K562 (cell line): Measurements from ENCODE around the gene HPS4. TPM values are rescaled to one million over a fixed set of nuclear protein-coding genes. Genes with fewer than 3 reads are reported as not detected.

ENCODE experiments used
- ARID1B ChIP-seq: fragments of 450-650 bp; IDR thresholded peaks from 2 replicates; pipeline ENCODE4 v1.6.1; 2016; ENCODE audit warnings: antibody characterized with exemption, mild to moderate bottlenecking, inconsistent platforms
- CSDE1 ChIP-seq, 2 experiments: fragments of 450-650 bp; IDR thresholded peaks; 2 replicates each; pipeline ENCODE4 v1.6.1; 2016; ENCODE audit warnings: mild to moderate bottlenecking in 1 of 2
- CTCF ChIP-seq, 3 experiments: IDR thresholded peaks in 2 of 3; conservative IDR thresholded peaks in 1 of 3; 2 replicates each; pipeline ENCODE4 v1.5.1; 2011 to 2012; ENCODE audit warnings: low read length in 3 of 3, mild to moderate bottlenecking in 3 of 3, control low read depth in 2 of 3, improper control_type of control experiment in 1 of 3, inconsistent platforms in 1 of 3, low read depth in 1 of 3, mixed read lengths in 1 of 3, moderate library complexity in 1 of 3; ENCODE audit not compliant: insufficient read depth in 2 of 3
- DNMT1 ChIP-seq: fragments of 450-650 bp; IDR thresholded peaks from 2 replicates; pipeline ENCODE4 v1.6.1; 2016; ENCODE audit warnings: antibody characterized with exemption, mild to moderate bottlenecking
- EP300 ChIP-seq: IDR thresholded peaks from 2 replicates; pipeline ENCODE4 v1.6.1; 2012; ENCODE audit warnings: low read length, improper control_type of control experiment
- ERF ChIP-seq: fragments of 450-650 bp; formaldehyde crosslinking; IDR thresholded peaks from 2 replicates; pipeline ENCODE4 v1.4.0; 2020; ENCODE audit warnings: mild to moderate bottlenecking, mixed read lengths
- ETS1 ChIP-seq: conservative IDR thresholded peaks from 2 replicates; pipeline ENCODE4 v1.6.1; 2011; ENCODE audit warnings: low read depth, mild to moderate bottlenecking, low read length; ENCODE audit not compliant: control insufficient read depth
- GTF2F1 ChIP-seq: IDR thresholded peaks from 2 replicates; pipeline ENCODE4 v1.6.1; 2011; ENCODE audit warnings: low read depth, low read length, improper control_type of control experiment
- HNRNPL ChIP-seq: fragments of 200-400 bp; formaldehyde crosslinking; IDR thresholded peaks from 2 replicates; pipeline ENCODE4 v1.6.1; 2017; ENCODE audit warnings: low read depth, mild to moderate bottlenecking, low read length
- MAZ ChIP-seq, 2 experiments: fragments of 450-650 bp in 1 of 2; sonication (generic) in 1 of 2; formaldehyde crosslinking; IDR thresholded peaks in 1 of 2; conservative IDR thresholded peaks in 1 of 2; 2 replicates each; pipeline versions ENCODE4 v1.4.0 to v1.5.0; 2020; ENCODE audit warnings: mild to moderate bottlenecking in 1 of 2, missing genetic modification reagents in 1 of 2
- MTF1 ChIP-seq: fragments of 250-450 bp; sonication (Bioruptor Pico); IDR thresholded peaks from 2 replicates; pipeline ENCODE4 v1.9.0; 2021; ENCODE audit warnings: moderate library complexity, mild to moderate bottlenecking, inconsistent platforms, borderline replicate concordance
- NCOR1 ChIP-seq: fragments of 450-650 bp; IDR thresholded peaks from 2 replicates; pipeline ENCODE4 v1.6.1; 2016; ENCODE audit warnings: mild to moderate bottlenecking, moderate library complexity
- NFRKB ChIP-seq: fragments of 450-650 bp; IDR thresholded peaks from 2 replicates; pipeline ENCODE4 v1.6.1; 2016; ENCODE audit warnings: low read depth
- NR2C2 ChIP-seq, 2 experiments: fragments of 200-800 bp in 1 of 2; sonication (Bioruptor generic) in 1 of 2; sonication (generic) in 1 of 2; formaldehyde crosslinking in 1 of 2; IDR thresholded peaks; 2 replicates each; pipeline versions ENCODE4 v1.6.1 to v1.8.0; 2016 to 2022; ENCODE audit warnings: mild to moderate bottlenecking in 1 of 2, missing compliant biosample characterization in 1 of 2, missing genetic modification characterization in 1 of 2, missing genetic modification reagents in 1 of 2
- PML ChIP-seq: IDR thresholded peaks from 2 replicates; pipeline ENCODE4 v1.6.1; 2012; ENCODE audit warnings: low read length, inconsistent platforms
- SRSF7 ChIP-seq: fragments of 200-400 bp; formaldehyde crosslinking; optimal IDR thresholded peaks from 2 replicates; pipeline ENCODE3; 2017; ENCODE audit warnings: mild to moderate bottlenecking, low read depth, low read length
- ZBTB49 ChIP-seq: sonication (generic); formaldehyde crosslinking; IDR thresholded peaks from 2 replicates; pipeline ENCODE4 v1.8.0; 2022; ENCODE audit warnings: missing genetic modification reagents, mild to moderate bottlenecking, borderline replicate concordance
- ZC3H8 ChIP-seq: fragments of 450-650 bp; IDR thresholded peaks from 2 replicates; pipeline ENCODE4 v1.6.1; 2017
- ZNF217 ChIP-seq: sonication (generic); formaldehyde crosslinking; IDR thresholded peaks from 2 replicates; pipeline ENCODE4 v1.8.0; 2022; ENCODE audit warnings: mild to moderate bottlenecking, missing genetic modification reagents
- ZNF449 ChIP-seq: fragments of 250-450 bp; sonication (Bioruptor Pico); IDR thresholded peaks from 2 replicates; pipeline ENCODE4 v1.8.0; 2022; ENCODE audit warnings: moderate library complexity, mild to moderate bottlenecking, inconsistent platforms
- polyA plus RNA-seq, 8 experiments: library from polyadenylated mRNA; depleted of rRNA in 4 of 8; stranded (reverse) in 5 of 8; unstranded in 3 of 8; fragments of >200 nt; fragmentation: Nextera tagmentation in 2 of 8; fragmentation: Illumina TruSeq in 1 of 8; extraction: Ambion mirVana in 2 of 8; extraction: Trizol in 1 of 8; gene quantifications; 2 replicates each; pipeline versions ENCODE4 v1.2.1 to v1.2.3, GENCODE V29; 2011 to 2014; ENCODE audit warnings: inconsistent platforms in 1 of 8, missing spikeins in 1 of 8
- total RNA-seq, 7 experiments: library from RNA; depleted of rRNA in 6 of 7; stranded (reverse); fragments of >200 nt in 6 of 7; fragmentation: Illumina TruSeq in 2 of 7; extraction: Trizol in 2 of 7; gene quantifications; 2 replicates each; pipeline versions ENCODE4 v1.2.1 to v1.2.3, GENCODE V29; 2011 to 2021; ENCODE audit warnings: low replicate concordance in 1 of 7

HPS4 gene
- total and polyA plus RNA-seq, 9 of the 15 experiments (the other 6 are each of a cell fraction or from before 2014, with no cell fraction given): 12.8 to 29.2 (median 25.3) TPM

- TF ChIP-seq NFRKB: 0 out of 2 replicates have a peak, but pooled peaks have one; percentile 41
- no peak for TF ChIP-seq ERF
- no peak for TF ChIP-seq ZC3H8
- TF ChIP-seq EP300: peak; percentile 47; the same call in 1 of the 2 replicates
- TF ChIP-seq ETS1: 0 out of 2 replicates have a peak, but pooled peaks have one; percentile 37
- TF ChIP-seq GTF2F1: 0 out of 2 replicates have a peak, but pooled peaks have one; percentile 53
- peak in 1 of 2 experiments; percentile 54; a peak in 1 of 4 replicates for TF ChIP-seq CSDE1 (IDR thresholded peaks at IDR 0.05)
- TF ChIP-seq SRSF7: no peak
- TF ChIP-seq CTCF (IDR thresholded peaks at IDR 0.05 in 2 of 3, conservative IDR thresholded peaks at IDR 0.05 in 1 of 3; ENCODE audit: insufficient read depth in 2 of 3, low read depth in 1 of 3, low read length in 3 of 3): 0 out of 6 replicates have a peak, but pooled peaks of 1 of the 3 experiments have one; percentile 6
- no peak for TF ChIP-seq ZBTB49
- TF ChIP-seq MTF1 (CRISPR knock-in tag): no peak
- peak in 1 of 2 experiments; percentile 38; a peak in 1 of 4 replicates for TF ChIP-seq MAZ (CRISPR knock-in tag; conservative IDR thresholded peaks at IDR 0.05 in 1 of 2, IDR thresholded peaks at IDR 0.05 in 1 of 2)
- TF ChIP-seq DNMT1: no peak
- TF ChIP-seq HNRNPL: no peak
- no peak for TF ChIP-seq NCOR1
- peak; percentile 53; the same call in 1 of the 2 replicates for TF ChIP-seq ARID1B
- peak; percentile 23; the same call in 1 of the 2 replicates for TF ChIP-seq PML
- no peak for TF ChIP-seq ZNF449 (CRISPR knock-in tag)
- no peak for TF ChIP-seq ZNF217
- TF ChIP-seq NR2C2 (CRISPR knock-in tag; IDR thresholded peaks at IDR 0.05): no peak
- TF ChIP-seq NR2C2 (tag; IDR thresholded peaks at IDR 0.05): peak; percentile 57; the same call in 1 of the 2 replicates
Observed at GRCh38 chr22:26512149-26512793, 28.7 kb upstream of the HPS4 start, which contains the start of gene TFIP11 (continued).
